OCI-LY3 (cell line): ENCODE data around the gene ORC6.

Source experiments
- H2AFZ ChIP-seq: fragments of 200-600, 300-600 bp; shearing (Covaris generic); 2 replicates; pipeline ENCODE4 v1.6.0; 2014; ENCODE audit warnings: antibody characterized with exemption, low read depth, low read length
- H3K27ac ChIP-seq: fragments of 200-600, 300-600 bp; sonication (generic); 2 replicates; pipeline ENCODE4 v1.5.1; 2014; ENCODE audit warnings: mild to moderate bottlenecking, low read length, moderate library complexity, mixed read lengths
- H3K27me3 ChIP-seq: fragments of 200-600, 300-600 bp; sonication (generic); 2 replicates; pipeline ENCODE4 v1.6.1; 2014; ENCODE audit warnings: low read depth, low read length, mixed read lengths
- H3K36me3 ChIP-seq: fragments of 200-600, 300-600 bp; sonication (generic); replicated peaks from 2 replicates; pipeline ENCODE3; 2014; ENCODE audit warnings: low read depth, low read length, mixed read lengths
- H3K4me1 ChIP-seq: fragments of 300-600, 200-600 bp; sonication (generic); 2 replicates; pipeline ENCODE4 v1.6.1; 2014; ENCODE audit warnings: low read length, mixed read lengths
- H3K4me2 ChIP-seq: fragments of 200-600, 300-600 bp; sonication (generic); 2 replicates; pipeline ENCODE4 v1.6.1; 2014; ENCODE audit warnings: low read length, mixed read lengths
- H3K4me3 ChIP-seq: fragments of 300-600, 200-600 bp; sonication (generic); 2 replicates; pipeline ENCODE4 v1.5.1; 2014; ENCODE audit warnings: antibody characterized with exemption, mild to moderate bottlenecking, low read length, moderate library complexity
- H3K79me2 ChIP-seq: fragments of 300-600, 200-600 bp; shearing (Covaris generic); 2 replicates; pipeline ENCODE4 v1.6.1; 2014; ENCODE audit warnings: mild to moderate bottlenecking, low read length, mixed read lengths
- H3K9ac ChIP-seq: fragments of 300-600, 200-600 bp; shearing (Covaris generic); 2 replicates; pipeline ENCODE4 v1.6.0; 2014; ENCODE audit warnings: mild to moderate bottlenecking, low read length, moderate library complexity
- H3K9me3 ChIP-seq: fragments of 200-600, 300-600 bp; shearing (Covaris generic); 2 replicates; pipeline ENCODE4 v1.6.1; 2014; ENCODE audit warnings: low read length, mixed read lengths; ENCODE audit not compliant: insufficient read depth
- H4K20me1 ChIP-seq: fragments of 200-600, 300-600 bp; sonication (generic); 2 replicates; pipeline ENCODE4 v1.6.1; 2016; ENCODE audit warnings: low read length, mixed read lengths; ENCODE audit not compliant: insufficient read depth
- EZH2phosphoT487 ChIP-seq: fragments of 200-600 bp; shearing (Covaris generic); IDR thresholded peaks from 2 replicates; pipeline ENCODE4 v1.6.1; 2018; ENCODE audit warnings: antibody characterized with exemption, mixed run types, low read depth
- TF ChIP-seq, protein P1 (sequence below): fragments of 200-600, 300-600 bp; sonication (generic); IDR thresholded peaks from 2 replicates; pipeline ENCODE4 v1.5.1; 2014; ENCODE audit warnings: antibody characterized with exemption, low read length, low read depth

The ORC6 gene

DNA sequence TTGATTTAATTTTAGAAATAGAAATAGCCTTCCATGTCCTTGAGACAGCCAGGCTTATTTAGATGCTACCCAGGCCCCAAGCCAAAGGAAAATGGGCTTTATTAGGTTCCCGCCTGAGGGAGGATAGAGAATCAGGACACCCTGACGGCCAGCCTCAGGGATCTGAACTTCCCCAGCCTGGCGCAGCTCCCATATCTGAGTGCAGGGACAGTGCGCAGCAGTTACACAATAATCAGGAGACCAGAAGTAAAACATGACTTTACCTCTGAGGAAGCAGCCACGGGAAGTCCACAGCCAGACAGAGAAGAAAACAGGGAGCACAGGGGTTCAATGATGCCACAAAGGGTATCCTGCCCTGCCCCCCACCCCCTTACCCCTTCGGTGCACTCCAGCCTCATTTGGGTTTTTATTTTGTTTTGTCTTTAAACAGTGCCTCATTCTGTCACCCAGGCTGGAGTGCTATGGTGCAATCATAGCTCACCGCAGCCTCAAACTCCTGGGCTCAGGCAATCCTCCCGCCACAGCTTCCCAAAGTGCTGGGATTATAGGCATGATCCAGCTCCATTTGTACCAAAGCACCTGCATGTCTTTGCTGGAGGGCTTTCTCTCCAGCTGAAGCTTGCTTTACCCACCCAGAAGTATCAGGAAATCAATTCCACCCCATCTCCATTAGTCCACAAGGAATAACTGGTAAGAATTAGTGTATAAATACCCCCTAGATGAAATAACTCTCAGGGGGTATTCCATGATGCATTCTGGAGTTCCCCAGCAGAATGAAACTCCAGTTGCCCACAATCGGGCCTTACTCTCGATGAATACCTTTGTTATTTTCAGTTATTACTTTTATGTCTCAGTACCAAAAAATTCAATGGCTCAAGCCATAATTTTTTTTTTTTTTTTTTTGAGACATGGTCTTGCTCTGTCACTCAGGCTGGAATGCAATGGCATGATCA lies 21.9 kb downstream of the ORC6 start:
- H3K9me3 ChIP-seq = no peaks in the 10 kb centered on the region

DNA sequence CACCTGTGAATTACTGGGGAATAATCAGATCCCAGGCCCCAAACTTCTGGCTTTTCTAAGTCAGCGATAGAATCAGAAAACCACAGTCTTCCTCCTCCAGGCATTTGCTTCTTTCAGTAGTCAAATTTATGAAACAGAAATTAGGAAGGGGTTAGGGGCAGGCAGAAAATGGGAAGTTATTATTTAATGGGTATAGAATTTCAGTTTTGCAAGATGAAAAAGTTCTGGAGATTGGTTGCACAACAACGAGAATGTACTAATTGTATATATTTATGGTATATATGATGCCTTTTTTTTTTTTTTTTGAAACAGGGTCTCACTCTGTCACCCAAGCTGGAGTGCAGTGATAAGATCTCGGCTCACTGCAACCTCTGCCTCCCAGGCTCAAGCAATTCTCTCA lies 23.5 kb downstream of the ORC6 start:
- H3K36me3 ChIP-seq = no peaks in the 10 kb centered on the region
- H2AFZ ChIP-seq = no peak overlapping the region
- no peaks in the 10 kb centered on the region for H3K9me3 ChIP-seq
- no peaks in the 10 kb centered on the region for H4K20me1 ChIP-seq
- peaks cover 28% of the 10 kb centered on the region for H3K4me1 ChIP-seq
- no peak for TF ChIP-seq EZH2phosphoT487
- TF ChIP-seq, protein P1, sequence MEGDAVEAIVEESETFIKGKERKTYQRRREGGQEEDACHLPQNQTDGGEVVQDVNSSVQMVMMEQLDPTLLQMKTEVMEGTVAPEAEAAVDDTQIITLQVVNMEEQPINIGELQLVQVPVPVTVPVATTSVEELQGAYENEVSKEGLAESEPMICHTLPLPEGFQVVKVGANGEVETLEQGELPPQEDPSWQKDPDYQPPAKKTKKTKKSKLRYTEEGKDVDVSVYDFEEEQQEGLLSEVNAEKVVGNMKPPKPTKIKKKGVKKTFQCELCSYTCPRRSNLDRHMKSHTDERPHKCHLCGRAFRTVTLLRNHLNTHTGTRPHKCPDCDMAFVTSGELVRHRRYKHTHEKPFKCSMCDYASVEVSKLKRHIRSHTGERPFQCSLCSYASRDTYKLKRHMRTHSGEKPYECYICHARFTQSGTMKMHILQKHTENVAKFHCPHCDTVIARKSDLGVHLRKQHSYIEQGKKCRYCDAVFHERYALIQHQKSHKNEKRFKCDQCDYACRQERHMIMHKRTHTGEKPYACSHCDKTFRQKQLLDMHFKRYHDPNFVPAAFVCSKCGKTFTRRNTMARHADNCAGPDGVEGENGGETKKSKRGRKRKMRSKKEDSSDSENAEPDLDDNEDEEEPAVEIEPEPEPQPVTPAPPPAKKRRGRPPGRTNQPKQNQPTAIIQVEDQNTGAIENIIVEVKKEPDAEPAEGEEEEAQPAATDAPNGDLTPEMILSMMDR = no peak
- H3K4me2 ChIP-seq = peak overlapping the region; percentile 59
- H3K27ac ChIP-seq = peak overlapping the region; percentile 1; the same call in 1 of the 2 replicates
- no peaks in the 10 kb centered on the region for H3K79me2 ChIP-seq
- no peak overlapping the region; the same call in 1 of the 2 replicates for H3K9ac ChIP-seq
- H3K4me3 ChIP-seq = peak overlapping the region; percentile 34
- 0 out of 2 replicates have a peak, but pooled peaks cover 3% of the 10 kb centered on the region for H3K27me3 ChIP-seq

More for the DNA sequence above, 21.9 kb downstream of the ORC6 start:
- H4K20me1 ChIP-seq = no peaks in the 10 kb centered on the region
- H3K79me2 ChIP-seq = no peaks in the 10 kb centered on the region
- 0 out of 2 replicates have a peak, but pooled peaks cover 3% of the 10 kb centered on the region for H3K27me3 ChIP-seq
- TF ChIP-seq EZH2phosphoT487 = no peak
- TF ChIP-seq, protein P1 = no peak
- no peak overlapping the region for H3K27ac ChIP-seq
- no peak overlapping the region for H2AFZ ChIP-seq
- H3K4me2 ChIP-seq = peak overlapping the region; percentile 27; the same call in 1 of the 2 replicates
- H3K4me3 ChIP-seq = no peak overlapping the region
- no peaks in the 10 kb centered on the region for H3K36me3 ChIP-seq
- H3K9ac ChIP-seq = no peak overlapping the region
- peaks cover 33% of the 10 kb centered on the region for H3K4me1 ChIP-seq

- peak overlapping the region; percentile 59 for H3K4me2 ChIP-seq
- H3K9me3 ChIP-seq = no peaks in the 10 kb centered on the region
- H2AFZ ChIP-seq = no peak overlapping the region
- H3K4me3 ChIP-seq = peak overlapping the region; percentile 34; the same call in 1 of the 2 replicates
- peaks cover 28% of the 10 kb centered on the region for H3K4me1 ChIP-seq
- no peaks in the 10 kb centered on the region for H4K20me1 ChIP-seq
- H3K9ac ChIP-seq = no peak overlapping the region
- TF ChIP-seq EZH2phosphoT487 = no peak
- TF ChIP-seq, protein P1 = no peak
- H3K27me3 ChIP-seq = 0 out of 2 replicates have a peak, but pooled peaks cover 3% of the 10 kb centered on the region
- no peak overlapping the region for H3K27ac ChIP-seq
- no peaks in the 10 kb centered on the region for H3K36me3 ChIP-seq
- H3K79me2 ChIP-seq = no peaks in the 10 kb centered on the region
These were observed 24.2 kb downstream of the ORC6 start for GRCh38 chr16:46713634-46714033.

DNA sequence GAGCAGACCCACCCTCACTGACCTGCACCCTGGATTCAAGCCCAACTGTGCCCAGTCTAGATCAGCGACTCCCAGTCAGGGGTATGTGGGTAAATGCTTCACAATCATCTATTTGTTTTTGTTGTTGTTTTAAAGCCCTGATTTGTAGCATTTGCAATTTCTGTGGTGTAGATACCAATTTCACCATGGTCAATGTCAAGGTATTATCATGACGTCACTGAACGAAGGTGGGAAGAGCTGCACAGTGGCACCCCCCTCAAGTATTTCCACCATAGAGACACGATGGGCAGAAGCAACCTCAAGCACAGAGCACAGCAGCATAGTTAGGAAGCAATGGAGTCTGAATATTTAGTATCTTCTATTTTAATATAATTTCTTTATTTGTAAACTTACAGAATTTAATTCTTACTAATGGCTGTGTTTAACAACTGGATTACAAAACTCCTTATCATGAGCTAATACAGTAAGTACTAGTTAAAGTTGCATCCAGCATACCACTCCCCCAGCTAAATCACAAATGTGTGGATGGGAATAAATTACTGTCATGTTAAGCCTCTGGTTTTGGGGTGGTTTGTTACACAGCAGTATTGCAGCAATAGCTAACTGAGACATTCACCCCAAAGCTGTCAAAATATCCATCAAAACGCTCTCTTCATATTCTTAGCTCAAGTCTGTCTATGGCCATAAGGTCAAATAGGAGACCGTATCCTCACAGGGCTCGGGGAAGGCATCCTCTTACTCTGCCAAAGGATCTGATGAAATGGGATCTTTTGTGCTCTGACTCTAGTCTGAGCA lies 25.5 kb downstream of the ORC6 start:
- TF ChIP-seq, protein P1 = no peak
- TF ChIP-seq EZH2phosphoT487 = no peak
- H3K27me3 ChIP-seq = 0 out of 2 replicates have a peak, but pooled peaks cover 3% of the 10 kb centered on the region
- H3K4me2 ChIP-seq = no peak overlapping the region
- no peak overlapping the region for H3K9ac ChIP-seq
- no peaks in the 10 kb centered on the region for H4K20me1 ChIP-seq
- H3K9me3 ChIP-seq = no peaks in the 10 kb centered on the region
- no peak overlapping the region for H3K4me3 ChIP-seq
- no peak overlapping the region for H2AFZ ChIP-seq
- H3K4me1 ChIP-seq = peaks cover 28% of the 10 kb centered on the region
- H3K36me3 ChIP-seq = no peaks in the 10 kb centered on the region
- H3K27ac ChIP-seq = no peak overlapping the region
- H3K79me2 ChIP-seq = no peaks in the 10 kb centered on the region
